ENCODE measurements around the gene WWP2. TPM values are rescaled to one million over a fixed set of nuclear protein-coding genes. Genes with fewer than 3 reads are reported as not detected.

WWP2 gene
- polyA plus RNA-seq, 10 donors, result 12.5 to 17.3 (median 15.3) TPM

GRCh38 chr16:69855592-69855991 is 93.5 kb downstream of the WWP2 start:
- DNase-seq, result no peak

- no peak for DNase-seq
Observed at GRCh38 chr16:69858191-69859104, 96.3 kb downstream of the WWP2 start.

DNA sequence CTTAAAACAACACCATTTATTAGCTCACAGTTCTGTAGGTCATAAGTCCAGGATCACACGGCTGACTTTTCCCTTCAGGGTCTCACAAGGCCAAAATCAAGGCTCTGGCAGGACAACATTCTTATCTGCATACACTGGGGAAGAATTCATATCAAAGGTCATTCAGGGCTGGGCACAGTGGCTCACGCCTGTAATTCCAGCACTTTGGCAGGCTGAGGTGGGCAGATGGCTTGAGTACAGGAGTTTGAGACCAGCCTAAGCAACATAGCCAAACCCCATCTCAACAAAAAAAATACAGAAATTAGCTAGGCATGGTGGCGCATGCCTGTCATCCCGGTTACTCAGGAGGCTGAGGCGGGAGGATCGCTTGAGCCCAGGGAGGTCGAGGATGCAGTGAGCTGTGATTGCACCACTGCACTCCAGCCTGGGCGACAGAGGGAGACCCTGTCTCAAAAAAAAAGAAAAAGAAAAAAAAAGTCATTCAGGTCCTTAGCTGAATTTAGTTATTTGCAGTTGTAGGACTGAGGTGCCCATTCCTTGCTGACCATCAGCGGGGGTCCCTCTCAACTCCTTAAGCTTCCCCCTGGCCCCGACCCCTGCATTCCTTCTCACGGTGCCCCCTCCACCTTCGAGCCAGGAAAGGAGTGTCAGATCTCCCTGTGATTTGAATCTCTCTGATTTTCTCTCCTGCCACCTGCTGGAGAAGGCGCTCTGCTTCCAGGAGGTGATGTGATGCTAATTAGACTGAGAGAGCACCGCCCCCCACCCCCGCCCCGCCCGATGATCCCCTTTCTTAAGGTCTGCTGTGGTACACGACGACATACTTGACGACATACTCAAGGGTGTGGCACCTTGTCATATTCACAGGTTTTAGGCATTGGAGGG is 97.2 kb downstream of the WWP2 start:
- no peak for DNase-seq

DNA sequence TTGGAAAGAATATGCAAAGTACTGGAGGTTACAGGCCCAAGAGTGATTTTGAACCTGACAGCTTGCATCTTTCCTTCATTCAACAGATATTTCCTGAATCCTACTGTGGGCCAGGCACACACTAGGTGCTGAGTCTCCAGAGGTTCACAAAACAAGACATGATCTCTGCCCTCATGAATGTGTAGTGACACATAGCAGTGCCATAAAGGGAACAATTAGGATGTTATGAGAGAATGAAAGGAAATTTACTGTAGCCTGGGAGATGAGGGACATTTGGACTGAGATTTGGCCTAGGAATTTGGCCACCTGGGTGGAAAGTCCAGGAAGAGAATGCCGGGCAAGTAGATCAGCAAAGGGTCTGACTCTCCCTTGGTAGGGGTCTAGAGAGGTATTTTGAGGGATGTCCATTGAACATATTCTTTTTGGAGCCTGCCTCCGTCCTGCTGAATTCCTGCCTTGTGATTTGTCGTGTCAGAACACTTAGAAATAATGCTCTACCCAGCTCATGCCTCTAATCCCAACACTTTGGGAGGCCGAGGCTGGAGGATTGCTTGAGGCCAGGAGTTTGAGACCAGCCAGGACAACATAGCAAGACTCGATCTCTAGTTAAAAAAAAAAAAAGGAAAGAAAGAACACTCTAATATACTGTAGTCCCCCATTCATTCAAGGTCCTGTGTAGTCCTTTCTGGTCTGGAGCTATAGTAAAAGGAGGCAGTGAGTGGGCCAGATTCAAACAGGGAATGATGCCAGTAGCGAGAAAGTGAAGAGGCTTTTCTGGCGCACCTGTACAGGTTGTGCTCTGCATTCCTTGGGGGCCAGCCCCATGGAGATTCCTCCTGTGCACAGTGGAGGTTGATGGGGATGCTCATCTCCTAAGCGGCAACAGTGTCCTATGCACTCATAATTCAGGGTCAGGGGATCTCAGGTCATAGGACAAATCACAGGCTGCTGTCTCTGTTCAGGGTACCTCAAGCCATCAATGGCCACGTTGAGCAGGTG is 98.4 kb downstream of the WWP2 start:
- DNase-seq, result no peak

- peak; percentile 81 to 93 (median 90) for DNase-seq
Observed at GRCh38 chr16:69861292-69862030, 99.3 kb downstream of the WWP2 start.

DNA sequence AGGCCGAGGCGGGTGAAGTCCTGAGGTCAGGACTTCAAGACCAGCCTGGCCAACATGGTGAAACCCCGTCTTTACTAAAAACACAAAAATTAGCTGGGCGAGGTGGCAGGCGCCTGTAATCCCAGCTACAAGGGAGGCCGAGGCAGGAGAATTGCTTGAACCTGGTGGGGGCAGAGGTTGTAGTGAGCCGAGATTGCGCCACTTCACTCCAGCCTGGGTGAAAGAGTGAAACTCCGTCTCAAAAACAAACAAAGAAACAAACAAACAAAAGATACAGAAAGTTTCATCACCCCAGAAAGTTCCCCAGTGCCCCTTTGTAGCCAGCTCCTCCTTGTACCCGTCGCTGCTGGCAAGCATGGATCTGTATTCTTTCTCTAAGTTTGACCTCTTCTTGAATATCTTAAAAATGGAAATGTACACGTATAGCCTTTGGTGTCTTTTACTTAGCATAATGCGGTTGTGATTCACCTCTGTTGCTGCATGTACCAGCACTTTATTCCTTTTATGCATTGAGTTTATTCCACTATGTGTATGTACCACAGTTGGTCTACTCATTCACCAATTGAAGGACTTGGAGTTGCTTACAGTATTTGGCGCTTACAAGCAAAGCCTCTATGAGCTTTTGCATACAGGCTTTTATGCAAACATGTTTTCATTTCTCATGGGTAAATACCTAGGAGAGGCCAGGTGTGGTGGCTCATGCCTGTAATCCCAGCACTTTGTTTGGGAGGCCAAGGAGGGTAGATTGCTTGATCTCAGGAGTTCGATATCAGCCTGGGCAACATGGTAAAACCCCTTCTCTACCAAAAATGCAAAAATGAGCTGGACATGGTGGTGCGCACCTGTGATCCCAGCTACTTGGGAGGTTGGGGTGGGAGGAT is 101.5 kb downstream of the WWP2 start:
- no peak for DNase-seq

GRCh38 chr16:69865701-69866100 is 103.6 kb downstream of the WWP2 start:
- no peak for DNase-seq

DNA sequence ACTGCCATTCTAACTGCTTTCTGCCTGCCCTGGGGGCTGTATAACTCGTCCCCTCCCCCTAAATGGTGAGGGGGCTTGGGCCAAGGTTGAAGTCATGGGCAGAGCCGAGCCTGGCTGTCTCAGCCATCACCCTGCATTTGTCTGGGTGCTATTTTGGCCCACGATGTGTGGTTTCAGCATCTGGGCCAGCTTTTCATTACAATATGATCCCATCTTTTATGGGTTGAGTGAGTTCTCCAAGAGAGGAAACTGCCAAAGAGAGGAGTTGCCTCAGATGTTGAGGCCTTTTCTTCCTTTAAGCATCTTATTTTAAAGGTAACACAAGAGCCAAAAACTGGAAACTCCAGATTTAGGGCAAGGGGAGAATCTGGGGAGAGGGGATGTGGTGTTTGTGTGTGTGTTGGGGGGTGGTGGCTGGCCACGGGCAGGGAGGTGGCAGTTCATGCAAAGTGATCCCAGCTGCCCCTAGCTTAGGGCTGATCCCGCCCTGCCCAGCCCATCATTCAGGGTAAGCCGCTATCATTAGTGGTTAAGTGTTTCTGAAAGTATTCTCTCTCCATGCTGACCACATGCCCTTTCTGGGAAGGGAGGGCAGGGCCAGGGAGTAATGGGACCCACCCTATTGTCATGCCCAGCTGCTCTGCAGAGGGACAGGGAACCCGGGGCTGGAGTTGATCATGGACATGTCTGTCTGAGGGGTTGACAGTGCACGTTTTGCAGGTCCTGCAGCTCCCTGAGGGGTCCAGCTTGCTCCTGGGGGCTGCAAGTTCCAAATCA is 105.8 kb downstream of the WWP2 start:
- no peak for DNase-seq

GRCh38 chr16:69870761-69871160 is 108.6 kb downstream of the WWP2 start:
- DNase-seq, result no peak

DNA sequence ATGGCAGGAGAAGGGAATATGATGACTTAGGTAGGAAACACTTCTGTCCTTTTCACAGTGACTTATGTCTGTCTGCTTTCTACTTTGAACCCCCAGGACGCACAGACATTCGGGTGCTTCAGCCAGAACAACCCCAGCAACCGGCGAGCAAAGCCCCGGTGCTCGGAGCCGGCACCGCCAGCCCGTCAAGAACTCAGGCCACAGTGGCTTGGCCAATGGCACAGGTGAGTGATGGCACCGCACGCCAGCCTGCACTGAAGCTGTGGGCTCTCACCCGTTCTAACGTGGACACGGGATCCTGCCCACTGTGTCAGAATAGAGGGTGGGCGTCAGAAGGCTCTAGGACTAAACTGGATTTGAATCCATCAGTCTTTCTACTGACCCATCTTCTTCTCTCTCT is 109.6 kb downstream of the WWP2 start:
- DNase-seq, result no peak

DNA sequence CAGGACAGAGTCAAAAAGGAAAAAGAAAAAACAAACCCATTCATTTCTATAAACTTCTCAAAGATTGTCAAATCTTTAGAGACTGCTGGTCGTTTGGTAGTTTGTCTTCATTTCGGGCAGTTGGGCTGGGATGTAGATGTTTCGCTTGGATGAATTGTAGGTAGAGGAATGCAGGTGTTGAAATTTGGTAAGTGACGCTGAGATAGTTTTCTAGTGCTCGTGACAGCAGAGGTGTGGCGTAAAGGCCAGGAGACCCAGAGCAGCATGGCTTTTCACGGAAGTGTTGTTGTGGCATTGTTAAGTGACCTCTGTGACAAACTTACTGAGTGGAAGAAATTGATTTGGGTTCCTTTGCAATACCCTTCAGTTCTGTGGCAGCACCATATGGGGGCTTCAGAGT is 110.8 kb downstream of the WWP2 start:
- DNase-seq, result no peak

DNA sequence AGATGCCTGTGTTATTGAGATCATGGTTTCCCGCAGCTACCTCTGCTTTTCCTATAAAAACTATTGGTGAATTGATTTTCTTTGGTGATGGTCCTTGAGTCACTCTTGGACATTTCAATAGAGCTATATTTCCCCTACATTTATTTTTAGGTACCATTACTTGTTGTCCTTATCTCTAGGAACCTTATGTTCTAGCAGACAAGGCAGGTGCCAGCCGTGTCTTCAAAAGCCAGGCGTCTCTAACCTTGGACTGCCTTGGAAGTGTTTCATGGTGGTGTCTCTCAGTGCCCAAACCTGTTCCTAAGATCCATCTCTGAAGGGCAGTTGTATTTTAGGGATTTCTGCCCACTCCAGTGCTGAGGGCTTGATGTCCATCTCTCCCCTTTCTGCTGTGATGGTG is 111.7 kb downstream of the WWP2 start:
- DNase-seq, result no peak

DNA sequence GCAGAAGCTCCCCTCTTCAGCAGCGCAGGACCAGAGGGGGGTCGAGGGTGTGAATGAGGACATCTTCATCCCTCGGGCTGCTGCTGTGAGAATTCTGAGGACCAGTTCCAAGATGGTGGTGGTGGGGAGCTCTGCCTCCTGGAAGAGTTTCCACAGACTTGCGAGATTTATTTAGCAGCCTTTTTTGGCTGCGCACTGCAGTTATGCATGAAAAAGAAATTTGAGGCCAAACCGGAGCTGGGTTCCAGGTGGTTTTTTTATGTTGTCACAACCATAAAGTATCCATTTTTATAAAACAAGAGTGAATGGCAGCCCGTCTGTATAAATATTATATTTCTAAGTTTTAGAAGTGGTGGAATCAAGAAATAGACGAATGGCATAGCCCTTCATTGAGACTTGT is 112.1 kb downstream of the WWP2 start:
- no peak for DNase-seq

DNA sequence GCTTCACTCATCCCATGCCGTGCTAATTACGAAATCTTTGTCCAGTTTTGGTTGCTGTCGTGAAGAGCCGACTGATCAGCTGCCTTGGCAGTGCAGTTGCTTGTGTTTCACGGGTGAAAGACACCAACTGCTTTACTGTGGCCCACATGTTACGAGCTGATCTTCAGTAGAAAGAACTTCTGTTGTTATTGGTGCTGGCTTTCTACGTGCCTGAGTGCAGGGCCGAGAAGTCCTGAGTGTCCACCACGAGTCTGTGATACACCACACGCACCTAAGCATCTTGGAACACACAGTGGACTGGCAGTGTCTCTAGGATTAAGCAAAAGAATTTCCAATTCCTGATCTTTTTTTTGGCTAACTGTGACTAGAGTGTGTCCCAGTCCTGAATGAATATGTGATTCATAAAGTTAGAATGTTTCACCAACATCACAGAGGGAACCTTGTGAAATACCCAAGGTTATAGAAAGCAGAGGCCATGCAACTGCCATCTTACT is 118.6 kb downstream of the WWP2 start:
- no peak for DNase-seq

- no peak for DNase-seq
Observed at GRCh38 chr16:69881141-69881540, 119.0 kb downstream of the WWP2 start.

- DNase-seq, result no peak
Observed at GRCh38 chr16:69883744-69884143, 121.6 kb downstream of the WWP2 start.

- no peak for DNase-seq
Observed at GRCh38 chr16:69885722-69886121, 123.6 kb downstream of the WWP2 start.

DNA sequence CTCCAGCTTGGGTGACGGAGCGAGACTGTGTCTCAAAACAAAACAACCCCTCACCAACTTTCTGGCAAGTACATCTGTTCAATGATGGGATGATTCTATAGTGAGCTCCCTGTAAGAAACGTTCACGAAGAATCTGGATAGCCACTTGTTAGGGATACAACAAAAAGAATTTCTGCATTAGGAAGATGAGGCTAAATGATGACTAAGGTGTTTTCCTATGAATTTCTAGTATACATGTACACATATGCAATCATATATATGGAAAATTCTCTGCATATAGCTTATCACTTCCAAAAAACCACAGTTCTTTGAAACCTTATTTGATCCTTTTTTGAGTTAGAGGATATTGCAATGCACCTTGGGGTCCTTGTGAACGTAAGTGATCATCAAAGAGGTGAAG is 124.6 kb downstream of the WWP2 start:
- no peak for DNase-seq
